HG03175 (cell line): ENCODE measurements around the gene TP53RK.

Experiments used
- ATAC-seq: cut with Tn5 transposase; IDR thresholded peaks from one replicate; pipeline ENCODE4 v1.9.1; 2021; ENCODE audit warnings: mild to moderate bottlenecking, moderate library complexity; ENCODE audit not compliant: unreplicated experiment

TP53RK gene

DNA sequence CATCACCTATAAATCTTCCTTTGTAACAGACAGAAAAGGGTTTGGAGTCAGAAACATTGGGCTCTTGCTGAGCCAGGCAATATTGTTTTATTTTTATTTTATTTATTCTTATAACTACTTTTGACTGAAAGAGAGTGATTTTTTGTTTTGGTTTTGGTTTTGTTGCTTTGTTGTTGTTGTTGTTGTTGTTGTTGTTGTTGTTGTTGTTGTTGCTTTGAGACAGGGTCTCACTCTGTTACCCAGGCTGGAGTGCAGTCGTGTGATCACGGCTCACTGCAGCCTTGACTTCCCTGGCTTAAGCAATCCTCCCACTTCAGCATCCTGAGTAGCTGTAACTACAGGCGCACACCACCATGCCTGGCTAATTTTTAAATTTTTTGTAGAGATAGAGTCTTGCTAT lies 22.9 kb downstream of the TP53RK start:
- ATAC-seq, result no peak

DNA sequence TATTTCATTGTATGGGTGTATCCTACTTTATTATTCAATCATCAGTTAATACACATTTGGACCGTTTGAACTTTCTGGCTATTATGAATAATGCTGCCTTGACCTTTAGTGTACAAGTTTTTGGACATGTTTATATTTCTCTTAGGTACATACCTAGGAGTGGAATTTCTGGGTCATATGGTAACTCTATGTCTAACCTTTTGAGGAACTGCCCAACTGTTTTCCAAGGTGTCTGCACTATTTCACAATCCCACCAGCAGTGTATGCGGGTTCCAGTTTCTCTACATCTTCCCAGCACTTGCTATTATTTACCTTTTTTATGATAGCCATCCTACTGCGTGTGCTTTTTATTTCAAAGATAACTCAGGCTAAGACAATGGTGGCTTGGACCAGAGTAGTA lies 23.6 kb downstream of the TP53RK start:
- ATAC-seq, result no peak

DNA sequence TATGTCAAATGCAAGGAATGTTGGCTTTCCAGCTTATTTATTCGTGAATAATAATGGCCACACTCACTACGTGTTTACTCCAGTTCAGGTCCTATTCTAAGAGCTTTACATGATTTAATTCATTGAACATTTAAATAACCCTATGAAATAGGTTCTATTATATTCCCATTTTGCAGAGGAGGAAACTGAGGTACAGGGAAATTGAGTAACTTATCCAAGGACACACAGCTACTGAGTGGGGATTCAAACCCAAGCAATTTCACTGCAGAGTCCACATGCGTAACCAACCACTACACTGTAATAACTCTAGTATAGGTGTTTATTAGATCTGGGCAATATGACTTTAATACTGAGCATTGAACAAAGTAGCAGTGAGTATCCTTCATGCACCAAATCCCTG lies 25.7 kb downstream of the TP53RK start:
- no peak for ATAC-seq

DNA sequence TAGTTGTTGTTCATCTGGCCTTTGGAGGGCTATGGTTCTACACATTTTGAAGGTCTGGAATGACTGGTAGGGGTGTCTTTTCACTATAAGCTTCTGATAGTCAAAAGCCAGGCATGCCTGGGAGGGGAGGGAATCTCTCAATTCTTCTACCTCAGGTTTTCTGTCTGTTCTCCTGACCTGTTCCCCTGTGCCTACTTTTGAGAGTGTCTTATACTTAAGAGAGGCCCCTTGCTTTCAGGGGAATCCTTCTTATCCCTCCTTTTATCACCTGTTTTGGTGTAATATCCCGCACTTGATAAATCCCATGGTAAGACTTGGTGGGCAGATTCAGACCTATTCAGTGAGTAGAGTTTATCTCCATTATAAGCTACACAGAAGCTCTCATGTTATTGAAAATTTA lies 27.6 kb downstream of the TP53RK start:
- ATAC-seq, result no peak

DNA sequence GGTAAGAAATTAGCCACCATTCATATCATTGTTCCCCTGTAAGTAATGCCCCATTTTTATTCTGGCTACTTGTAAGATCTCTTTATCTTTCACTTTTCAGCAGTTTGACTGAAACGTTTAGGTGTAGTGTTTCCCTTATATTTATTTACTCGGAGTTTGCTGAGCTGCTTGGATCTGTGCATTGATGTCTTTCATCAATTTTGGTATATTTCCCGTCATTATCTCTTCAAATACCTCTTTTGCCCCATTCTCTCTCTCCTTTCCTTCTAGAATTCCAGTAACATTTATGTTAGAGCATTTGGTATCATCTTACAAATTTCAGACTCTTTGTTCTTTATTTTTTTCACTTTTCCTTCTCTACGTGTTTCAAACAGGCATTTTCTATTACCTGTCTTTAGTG lies 28.8 kb downstream of the TP53RK start:
- no peak for ATAC-seq

DNA sequence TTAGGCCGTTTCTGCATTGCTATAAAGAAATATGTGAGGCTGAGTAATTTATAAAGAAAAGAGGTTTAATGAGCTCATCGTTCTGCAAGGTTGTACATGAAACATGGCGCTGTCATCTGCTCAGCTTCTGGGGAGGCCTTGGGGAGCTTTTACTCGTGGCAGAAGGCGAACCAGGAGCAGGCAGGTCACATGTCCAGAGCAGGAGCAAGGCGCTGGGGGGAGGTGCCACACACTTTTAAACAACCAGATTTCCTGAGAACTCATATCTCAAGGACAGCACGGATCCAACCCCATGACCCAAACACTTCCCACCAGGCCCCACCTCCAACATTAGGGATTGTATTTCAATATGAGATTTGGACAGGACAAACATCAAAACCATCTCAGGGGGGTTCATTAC lies 31.6 kb downstream of the TP53RK start:
- no peak for ATAC-seq

DNA sequence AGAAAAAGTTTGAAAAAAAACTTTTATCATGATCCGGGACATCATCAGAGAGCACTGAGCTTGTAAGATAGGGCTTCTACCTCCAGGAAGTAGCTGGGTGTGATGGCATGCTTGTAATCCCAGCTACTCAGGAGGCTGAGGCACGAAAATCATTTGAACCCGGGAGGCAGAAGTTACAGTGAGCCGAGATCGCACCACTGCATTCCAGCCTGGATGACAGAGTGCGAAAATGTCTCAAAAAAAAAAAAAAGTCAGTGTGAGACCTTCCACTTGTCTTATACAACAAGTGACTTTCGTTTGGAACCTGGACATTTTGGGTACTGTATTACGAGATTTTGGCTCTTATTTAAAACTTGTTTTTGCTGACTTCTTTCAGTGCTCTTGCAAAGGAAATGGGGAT lies 32.1 kb downstream of the TP53RK start:
- no peak for ATAC-seq

DNA sequence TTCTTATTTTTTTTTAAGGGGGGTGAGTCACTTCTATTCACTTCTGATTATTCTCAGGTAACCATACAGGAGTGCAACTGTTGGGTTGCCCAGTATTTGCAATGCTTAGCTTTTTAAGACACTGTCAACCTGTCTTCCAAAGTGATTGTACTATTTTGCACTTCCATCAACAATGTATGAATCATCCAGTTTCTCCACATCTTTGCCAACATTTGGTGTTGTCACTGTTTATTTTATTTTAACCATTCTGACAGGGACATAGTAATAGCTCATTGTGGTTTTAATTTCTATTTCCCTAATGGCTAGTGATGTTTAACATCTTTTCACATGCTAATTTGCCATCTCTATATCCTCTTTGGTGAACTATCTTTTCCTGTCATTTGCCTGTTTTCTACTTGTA lies 36.5 kb downstream of the TP53RK start:
- ATAC-seq, result no peak

DNA sequence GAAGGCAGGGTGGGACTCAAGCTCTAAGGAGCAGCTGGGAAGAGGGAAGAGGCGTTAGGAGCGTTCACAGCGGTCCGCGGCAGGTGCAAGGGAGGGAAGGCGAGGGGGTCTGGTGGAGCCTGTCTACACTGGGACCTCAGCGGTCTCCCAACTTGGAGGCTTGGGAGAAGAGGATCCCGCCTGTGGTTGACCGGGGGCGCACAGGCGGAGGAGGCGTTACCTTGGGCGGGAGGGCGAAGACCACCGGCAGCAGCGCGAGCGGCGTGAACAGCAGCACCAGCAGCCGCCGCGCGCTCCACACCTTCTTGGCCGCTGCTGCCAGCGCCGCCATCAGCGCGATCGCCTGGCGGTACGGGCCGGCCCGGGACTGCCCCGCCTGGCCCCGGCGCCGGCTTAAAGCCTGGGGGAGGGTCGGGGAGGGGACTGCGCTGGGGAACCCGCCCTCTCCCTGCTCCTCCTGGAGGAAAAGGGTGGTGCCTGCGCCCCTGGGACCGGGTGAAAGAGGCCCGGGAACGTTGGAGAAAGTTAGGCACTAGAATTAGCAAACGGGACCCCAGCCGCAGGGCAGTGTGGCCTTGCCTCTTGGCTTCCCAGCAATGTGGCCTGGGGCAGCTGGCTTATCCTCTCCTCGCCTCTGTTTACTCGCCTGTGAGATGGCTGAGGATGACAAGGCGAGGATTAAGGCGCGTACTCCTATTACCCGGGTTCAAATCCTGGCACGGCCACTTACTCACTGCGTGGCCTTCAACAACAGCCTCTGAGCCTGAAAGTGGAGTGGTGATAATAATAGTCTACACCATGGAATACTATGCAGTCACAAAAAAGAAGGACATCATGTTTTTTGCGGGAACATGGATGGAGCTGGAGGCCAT lies 37.9 kb downstream of the TP53RK start, which contains the start of gene SLC13A3:
Gene SLC13A3, minus strand, starts transcription at position 369 of the 872 bp plus-strand sequence. Its CDS starts 38 bp downstream, at position 331.
- ATAC-seq, result no peak

DNA sequence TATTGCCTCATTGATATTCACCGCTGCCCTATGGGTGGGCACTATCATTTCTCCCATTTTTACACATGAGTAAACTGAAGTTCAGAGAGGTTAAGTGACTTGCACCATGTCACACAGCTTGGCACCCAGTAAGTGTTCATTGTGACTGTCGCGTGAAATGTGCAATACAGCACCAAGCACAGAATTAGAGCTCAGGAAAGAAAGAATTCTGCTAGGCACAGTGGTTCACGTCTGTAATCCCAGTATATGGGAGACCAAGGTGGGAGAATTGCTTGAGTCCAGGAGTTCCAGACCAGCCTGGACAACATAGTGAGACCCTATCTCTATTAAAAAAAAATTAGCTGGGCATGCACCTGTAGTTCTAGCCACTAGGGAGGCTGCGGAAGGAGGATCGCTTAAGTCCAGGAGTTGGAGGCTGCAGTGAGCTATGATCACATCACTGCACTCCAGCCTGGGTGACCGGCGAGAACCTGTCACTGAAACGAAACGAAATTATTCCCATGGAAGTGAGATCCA lies 38.6 kb downstream of the TP53RK start:
- no peak for ATAC-seq

DNA sequence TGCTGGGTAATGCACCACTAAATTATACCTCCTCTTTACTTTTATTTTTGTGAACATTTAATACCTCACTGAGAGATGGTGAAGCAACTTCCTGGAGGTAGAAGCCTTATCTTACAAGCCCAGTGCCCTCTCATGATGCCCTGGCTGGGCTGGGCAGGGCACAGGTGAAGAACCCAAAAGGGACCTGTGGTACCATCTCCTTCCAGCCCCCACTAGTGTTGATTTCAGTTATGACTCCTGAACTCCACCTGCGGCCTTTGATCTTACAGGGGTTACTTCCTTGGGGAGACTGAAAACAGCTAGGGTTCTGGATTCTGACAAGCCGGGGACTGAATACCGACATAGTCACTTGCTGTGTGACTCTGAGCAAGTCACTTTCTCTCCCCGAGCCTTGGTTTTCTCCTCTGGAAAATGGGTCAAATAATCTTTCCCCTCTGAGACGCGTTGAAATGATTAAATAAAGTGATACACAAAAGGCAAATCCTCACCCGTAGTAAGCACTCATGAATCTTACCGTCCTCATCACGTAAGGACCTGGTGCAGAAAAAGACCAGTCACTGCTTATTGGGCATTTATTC lies 39.2 kb downstream of the TP53RK start:
- no peak for ATAC-seq

DNA sequence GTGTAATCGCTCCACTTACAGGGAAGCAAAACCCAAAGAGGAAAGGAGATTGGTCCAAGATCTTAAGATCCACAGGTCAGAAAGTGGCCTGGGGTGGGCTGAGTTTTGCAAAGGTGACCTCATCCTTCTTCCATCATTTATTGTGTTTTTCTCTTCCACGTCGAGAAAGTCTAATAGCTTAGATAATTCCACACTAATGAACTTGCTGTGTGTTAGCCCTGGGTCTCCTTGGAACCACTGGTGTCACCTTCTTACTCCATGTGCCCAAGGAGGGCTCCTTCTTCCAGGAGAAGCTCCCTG lies 39.6 kb downstream of the TP53RK start:
- ATAC-seq, result no peak

DNA sequence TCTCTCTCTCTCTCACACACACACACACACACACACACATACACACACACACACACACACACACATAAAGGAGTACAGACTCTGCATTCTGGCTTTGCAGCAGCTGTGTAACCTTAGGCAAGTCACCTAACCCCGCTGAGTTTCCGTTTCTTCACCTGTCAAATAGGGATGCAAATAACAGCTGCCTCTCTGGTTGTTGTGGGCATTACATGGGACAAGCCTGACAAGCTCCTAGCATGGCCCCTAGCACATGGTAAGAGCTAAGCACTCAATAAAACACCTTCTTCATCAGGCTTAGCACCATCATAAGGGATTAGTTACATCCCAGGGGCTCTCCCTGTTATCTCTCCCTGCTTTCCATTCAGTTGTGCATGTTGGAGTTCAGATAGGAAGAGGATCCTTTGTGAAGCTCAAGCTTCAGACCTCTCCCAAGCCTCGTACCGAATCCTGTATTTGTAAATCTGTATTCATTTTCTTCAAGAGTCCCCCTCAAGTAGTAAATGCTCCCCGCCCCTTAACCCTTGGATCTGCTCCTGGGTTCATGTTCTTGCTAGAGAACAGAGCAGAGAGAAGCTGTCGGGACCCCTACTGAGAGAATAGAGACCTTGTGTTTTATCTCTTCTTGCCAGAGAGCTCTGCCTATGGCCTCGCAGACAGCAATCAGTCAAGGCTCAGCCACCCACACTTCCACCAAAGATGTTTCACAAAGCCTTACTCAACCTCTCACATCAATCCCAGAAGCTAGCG lies 40.2 kb downstream of the TP53RK start:
- ATAC-seq, result no peak

DNA sequence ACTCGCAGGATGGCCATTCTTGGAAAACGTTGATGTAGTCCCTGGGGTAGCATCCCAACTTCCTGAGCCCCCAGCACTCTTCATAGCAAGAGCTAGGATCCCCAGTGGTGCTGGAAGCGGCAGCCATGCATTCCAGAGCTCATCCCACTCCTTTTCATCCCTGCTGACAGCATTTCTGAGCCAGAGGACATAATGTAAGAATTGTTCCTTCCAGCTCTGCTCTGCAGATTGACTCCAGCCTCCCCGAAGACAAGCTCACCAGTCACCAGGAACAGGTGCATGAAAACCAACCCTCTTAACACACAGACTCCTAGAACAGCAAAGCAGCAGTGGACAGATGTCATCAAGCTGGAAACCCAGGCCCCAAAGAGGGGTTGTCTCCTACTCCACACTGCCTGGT lies 41.8 kb downstream of the TP53RK start:
- no peak for ATAC-seq

DNA sequence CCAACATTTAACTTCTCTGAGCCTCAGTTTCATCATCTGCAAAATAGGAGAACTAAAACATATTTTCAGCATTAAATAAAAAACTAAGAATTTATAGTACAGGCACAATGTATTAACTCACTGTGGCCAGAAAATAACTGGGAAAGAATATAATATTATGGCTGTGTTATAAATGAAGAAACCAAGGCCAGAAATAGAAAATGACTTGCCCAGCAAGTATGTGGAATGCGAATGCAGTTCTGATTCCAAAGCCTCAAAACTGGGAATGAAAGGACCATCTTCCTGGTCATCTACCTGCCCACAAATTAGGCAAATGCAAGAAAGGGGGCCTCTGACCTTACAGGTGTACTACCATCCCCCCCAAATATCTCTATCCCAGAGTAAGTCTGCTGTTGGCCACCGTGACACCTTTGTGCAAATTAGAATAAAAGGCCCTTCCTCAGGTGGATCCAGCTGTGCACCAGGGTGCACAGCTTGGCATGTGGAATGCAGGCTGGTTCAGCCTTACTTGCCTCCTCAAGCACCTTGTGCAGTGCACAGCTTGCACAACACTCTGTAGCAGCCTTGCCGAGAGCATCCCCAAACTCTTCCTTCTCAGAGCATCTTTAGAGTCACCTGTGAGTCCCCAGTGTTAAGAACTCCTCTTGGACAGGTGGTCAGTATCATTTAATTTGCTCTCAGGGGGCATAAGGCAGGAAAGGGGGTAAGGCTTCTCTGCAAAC lies 42.4 kb downstream of the TP53RK start:
- ATAC-seq, result no peak

DNA sequence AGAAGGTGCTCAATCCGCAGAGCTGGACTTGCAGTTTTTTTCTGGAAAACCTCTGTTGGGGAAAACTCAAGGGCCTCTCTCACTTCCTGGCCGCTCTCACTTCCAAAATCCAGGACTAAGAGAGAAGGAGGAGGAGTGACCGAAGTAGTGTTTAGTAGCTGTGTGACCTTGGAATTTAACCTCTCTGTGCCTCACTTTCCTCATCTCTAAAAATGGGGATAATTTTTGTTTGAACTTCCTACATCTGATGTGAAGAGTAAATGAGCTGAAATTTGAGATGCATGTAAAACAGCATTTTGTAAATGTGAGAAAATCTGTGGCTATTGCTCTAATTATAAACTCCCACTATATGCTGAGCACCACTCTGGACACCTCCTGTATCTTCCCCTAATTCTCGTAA lies 43.1 kb downstream of the TP53RK start:
- ATAC-seq, result no peak

DNA sequence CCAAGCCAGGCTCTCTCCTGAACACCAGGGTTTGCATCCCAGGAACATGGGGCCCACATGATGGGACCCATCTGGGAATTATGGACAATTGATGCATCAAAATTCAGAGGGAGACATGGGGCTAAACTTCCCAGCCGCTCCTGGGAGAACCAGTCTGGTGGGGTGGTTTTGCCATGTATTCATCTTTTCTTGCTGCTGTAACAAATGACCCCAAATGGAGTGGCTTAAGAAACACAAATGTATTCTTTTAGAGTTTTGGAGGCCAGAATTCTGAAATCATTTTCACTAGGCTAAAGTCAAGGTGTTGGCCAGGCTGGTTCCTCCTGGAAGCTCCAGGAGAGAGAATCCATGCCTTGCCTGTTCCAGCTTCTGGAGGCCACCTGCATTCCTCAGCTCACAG lies 44.5 kb downstream of the TP53RK start:
- ATAC-seq, result no peak

DNA sequence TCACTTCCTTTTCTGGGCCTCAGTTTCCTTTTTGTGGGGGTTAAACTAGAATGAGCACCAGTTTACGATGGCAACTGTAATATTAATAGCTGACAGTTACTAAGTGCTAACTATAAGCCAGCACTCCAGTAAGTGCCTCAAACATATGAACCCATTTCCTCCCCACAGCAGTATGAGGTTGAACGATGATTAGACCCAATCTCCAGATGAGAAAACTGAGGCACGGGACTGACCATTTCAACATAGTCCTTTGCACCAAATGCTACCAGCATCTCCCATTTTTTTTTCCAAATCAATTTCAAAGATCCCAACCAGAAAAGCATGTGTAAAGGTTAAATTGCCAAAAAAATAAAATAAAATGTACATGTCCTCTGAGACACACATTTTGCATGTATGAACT lies 45.1 kb downstream of the TP53RK start:
- no peak for ATAC-seq

DNA sequence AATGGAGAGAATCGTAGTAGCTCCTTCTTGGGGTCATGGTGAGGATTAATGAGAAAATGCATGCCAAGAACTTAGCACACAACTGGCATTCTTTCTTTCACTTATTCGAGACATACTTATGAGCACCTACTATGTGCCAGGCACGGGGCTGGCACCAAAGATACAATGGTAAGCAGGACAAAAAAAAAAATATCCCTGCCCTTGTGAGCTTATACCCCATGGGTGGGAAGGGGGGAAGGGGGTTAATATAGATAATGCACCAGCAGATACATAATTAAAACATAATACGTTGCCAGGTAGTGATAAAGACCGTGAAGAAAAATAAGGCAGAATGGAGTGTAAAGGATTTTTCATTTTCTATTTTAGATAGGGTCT lies 46.3 kb downstream of the TP53RK start:
- no peak for ATAC-seq

DNA sequence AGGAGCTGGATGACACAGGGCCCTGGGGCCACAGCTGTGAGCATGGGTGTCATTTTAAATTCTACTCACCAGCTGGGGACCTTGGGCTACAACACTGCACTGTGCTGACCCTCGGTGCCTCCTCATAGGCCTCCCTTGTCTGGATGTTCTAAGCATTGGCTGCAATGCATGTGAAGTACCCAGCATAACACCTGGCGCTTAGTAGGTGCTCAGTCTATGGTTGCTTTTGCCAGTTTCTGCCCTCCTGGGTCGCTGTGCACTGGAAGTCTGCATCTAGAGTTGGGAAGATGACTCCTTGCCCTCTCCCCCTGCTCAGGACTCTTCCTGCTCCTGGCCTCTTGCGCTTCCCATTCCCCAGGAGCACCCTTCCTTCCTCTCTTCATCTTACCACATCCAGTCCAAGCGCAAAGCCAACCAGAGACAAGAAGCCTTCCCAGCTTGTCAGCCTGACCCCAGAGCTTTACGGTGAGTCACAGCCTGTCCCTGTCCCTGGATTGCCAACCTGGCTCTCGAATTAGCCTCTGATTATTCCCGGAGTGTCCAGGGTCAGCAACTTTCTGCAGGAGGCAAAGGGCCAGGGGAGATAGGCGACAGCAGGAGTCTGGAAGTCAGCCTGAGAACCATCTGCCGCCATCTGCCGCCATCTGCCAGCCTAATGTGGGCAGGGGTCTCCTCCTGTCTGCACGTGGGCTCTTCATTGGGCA lies 46.8 kb downstream of the TP53RK start:
- no peak for ATAC-seq

DNA sequence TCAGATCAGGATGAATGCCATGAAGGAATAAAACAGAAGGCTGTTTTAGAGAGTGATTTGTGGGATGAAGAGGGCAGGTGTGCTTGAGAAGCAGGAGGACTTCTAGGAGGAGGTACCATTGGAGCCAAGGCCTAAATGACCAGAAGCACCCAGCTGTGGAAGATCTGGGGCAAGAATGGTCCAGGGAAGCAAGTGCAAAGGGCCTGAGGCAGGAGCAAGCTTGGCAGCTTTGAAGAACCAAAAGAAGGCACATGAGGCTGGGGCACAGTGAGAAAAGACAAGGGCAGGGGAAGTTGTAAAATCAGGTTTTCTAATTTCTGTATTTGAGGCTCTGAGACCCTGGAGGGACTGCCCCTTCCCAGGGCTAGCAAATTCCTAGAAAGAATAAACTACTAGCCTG lies 47.8 kb downstream of the TP53RK start:
- no peak for ATAC-seq
